Transverse colon (tissue), 4 donors: ENCODE data around the gene ANKFN1.
"Not testable (repeated sequence)": the region's sequence is repeated elsewhere in the genome, so short reads cannot be mapped to it uniquely, and the experiment has no call there.

Experiments used
- POLR2AphosphoS5 ChIP-seq, 3 donors: sonication (generic); formaldehyde crosslinking; IDR thresholded peaks; one replicate each; pipeline ENCODE4 v1.6.1; 2016; ENCODE audit warnings: antibody characterized with exemption in 3 of 3
- TF ChIP-seq, protein P1 (sequence below), 5 experiments: fragments of 200-600 bp in 3 of 5; fragments of 450-650 bp in 2 of 5; sonication (generic) in 3 of 5; IDR thresholded peaks; 1 replicate in 2 of 5; 2 replicates in 3 of 5; pipeline ENCODE4 v1.5.1; 2016 to 2017; ENCODE audit warnings: antibody characterized with exemption in 5 of 5, inconsistent platforms in 3 of 5, mild to moderate bottlenecking in 2 of 5, moderate library complexity in 1 of 5

DNA sequence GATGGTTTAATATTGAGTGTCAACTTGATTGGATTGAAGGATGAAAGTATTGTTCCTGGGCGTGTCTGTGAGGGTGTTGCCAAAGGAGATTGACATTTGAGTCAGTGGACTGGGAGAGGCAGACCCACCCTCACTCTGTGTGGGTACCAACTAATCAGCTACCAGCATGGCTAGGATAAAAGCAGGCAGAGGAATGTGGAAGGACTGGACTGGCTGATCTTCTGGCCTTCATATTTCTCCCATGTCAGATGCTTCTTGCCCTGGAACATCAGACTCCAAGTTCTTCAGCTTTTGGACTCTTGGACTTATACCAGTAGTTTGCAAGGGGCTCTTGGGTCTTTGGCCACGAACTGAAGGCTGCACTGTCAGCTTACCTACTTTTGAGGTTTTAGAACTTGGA is 259.1 kb downstream of the ANKFN1 start:
- TF ChIP-seq, protein P1, sequence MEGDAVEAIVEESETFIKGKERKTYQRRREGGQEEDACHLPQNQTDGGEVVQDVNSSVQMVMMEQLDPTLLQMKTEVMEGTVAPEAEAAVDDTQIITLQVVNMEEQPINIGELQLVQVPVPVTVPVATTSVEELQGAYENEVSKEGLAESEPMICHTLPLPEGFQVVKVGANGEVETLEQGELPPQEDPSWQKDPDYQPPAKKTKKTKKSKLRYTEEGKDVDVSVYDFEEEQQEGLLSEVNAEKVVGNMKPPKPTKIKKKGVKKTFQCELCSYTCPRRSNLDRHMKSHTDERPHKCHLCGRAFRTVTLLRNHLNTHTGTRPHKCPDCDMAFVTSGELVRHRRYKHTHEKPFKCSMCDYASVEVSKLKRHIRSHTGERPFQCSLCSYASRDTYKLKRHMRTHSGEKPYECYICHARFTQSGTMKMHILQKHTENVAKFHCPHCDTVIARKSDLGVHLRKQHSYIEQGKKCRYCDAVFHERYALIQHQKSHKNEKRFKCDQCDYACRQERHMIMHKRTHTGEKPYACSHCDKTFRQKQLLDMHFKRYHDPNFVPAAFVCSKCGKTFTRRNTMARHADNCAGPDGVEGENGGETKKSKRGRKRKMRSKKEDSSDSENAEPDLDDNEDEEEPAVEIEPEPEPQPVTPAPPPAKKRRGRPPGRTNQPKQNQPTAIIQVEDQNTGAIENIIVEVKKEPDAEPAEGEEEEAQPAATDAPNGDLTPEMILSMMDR (IDR thresholded peaks at IDR 0.05) = not testable (repeated sequence)
- TF ChIP-seq POLR2AphosphoS5 (IDR thresholded peaks at IDR 0.05) = not testable (repeated sequence)
